Type B pancreatic cell (in vitro differentiated cells): ENCODE results near the gene MAP3K7. TPM values are rescaled to one million over a fixed set of nuclear protein-coding genes. Genes with fewer than 3 reads are reported as not detected.

Experiments used
- DNase-seq: peaks from one replicate; pipeline ENCODE4 v3.0.0; 2021; ENCODE audit warnings: mixed read lengths; ENCODE audit not compliant: unreplicated experiment; ENCODE audit errors: extremely low spot score
- H3K27ac Mint-ChIP-seq: 2 replicates; pipeline ENCODE4 v1.8.0; 2021; ENCODE audit warnings: mild to moderate bottlenecking, mixed read lengths
- H3K27me3 Mint-ChIP-seq: 2 replicates; pipeline ENCODE4 v1.8.0; 2021; ENCODE audit warnings: mixed read lengths
- H3K36me3 Mint-ChIP-seq: 2 replicates; pipeline ENCODE4 v1.8.0; 2021; ENCODE audit warnings: mixed read lengths
- H3K4me1 Mint-ChIP-seq: one replicate; pipeline ENCODE4 v1.8.0; 2021; ENCODE audit warnings: mixed read lengths; ENCODE audit not compliant: unreplicated experiment
- H3K4me3 Mint-ChIP-seq: 2 replicates; pipeline ENCODE4 v1.8.0; 2021; ENCODE audit warnings: mild to moderate bottlenecking, mixed read lengths
- H3K9me3 Mint-ChIP-seq: 2 replicates; pipeline ENCODE4 v1.8.0; 2021; ENCODE audit warnings: mixed read lengths
- total RNA-seq: library from RNA; stranded (reverse); gene quantifications from 2 replicates; pipeline ENCODE4 v1.2.1, GENCODE V29; 2021; ENCODE audit warnings: low replicate concordance
- TF ChIP-seq, protein P1 (sequence below): fragments of 200-600 bp; sonication (generic); conservative IDR thresholded peaks from 2 replicates; pipeline ENCODE4 v1.5.0; 2021; ENCODE audit warnings: antibody characterized with exemption, mild to moderate bottlenecking

The MAP3K7 gene
- total RNA-seq, 1 donor from 2014 or later: 34.1 TPM

DNA sequence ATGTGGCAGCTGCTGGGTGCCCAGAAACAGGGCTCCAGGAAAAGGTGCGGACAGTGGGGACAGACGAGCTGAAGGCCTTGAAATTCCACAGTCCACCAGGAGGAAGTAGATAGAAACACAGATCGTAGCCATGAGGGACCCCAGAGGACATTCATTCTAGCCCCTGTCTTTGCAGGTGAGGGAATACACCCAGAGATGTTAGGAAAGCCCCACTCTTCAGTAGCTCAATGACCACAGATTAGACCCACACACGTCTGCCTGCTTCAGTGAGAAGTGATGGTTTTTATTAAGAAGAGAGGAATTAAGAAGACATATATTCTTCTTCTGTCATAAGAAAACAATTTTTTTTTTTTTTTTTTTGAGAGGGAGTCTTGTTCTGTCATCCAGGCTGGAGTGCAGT is 123.0 kb downstream of the MAP3K7 start:
- TF ChIP-seq, protein P1, sequence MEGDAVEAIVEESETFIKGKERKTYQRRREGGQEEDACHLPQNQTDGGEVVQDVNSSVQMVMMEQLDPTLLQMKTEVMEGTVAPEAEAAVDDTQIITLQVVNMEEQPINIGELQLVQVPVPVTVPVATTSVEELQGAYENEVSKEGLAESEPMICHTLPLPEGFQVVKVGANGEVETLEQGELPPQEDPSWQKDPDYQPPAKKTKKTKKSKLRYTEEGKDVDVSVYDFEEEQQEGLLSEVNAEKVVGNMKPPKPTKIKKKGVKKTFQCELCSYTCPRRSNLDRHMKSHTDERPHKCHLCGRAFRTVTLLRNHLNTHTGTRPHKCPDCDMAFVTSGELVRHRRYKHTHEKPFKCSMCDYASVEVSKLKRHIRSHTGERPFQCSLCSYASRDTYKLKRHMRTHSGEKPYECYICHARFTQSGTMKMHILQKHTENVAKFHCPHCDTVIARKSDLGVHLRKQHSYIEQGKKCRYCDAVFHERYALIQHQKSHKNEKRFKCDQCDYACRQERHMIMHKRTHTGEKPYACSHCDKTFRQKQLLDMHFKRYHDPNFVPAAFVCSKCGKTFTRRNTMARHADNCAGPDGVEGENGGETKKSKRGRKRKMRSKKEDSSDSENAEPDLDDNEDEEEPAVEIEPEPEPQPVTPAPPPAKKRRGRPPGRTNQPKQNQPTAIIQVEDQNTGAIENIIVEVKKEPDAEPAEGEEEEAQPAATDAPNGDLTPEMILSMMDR: no peak
- H3K27me3 Mint-ChIP-seq: no peaks in the 10 kb centered on the region
- H3K27ac Mint-ChIP-seq: no peak overlapping the region
- no peak overlapping the region for H3K4me3 Mint-ChIP-seq
- peaks cover 14% of the 10 kb centered on the region for H3K4me1 Mint-ChIP-seq
- no peaks in the 10 kb centered on the region for H3K36me3 Mint-ChIP-seq
- DNase-seq: no peak
- H3K9me3 Mint-ChIP-seq: peaks cover 4% of the 10 kb centered on the region
